ENCODE results near the gene RBBP4.

- TF ChIP-seq CTCF (IDR thresholded peaks at IDR 0.05; ENCODE audit: low read depth, low read length, poor library complexity, severe bottlenecking) (no peak), EZH2phosphoT487 (IDR thresholded peaks at IDR 0.05; ENCODE audit: borderline replicate concordance, low read length) (no peak)
These were observed 65.5 kb downstream of the RBBP4 start for GRCh38 chr1:32716312-32717148.
